NCI-H526 (cell line): ENCODE data around the gene BAZ1B.
A peak's percentile ranks its signal among the peaks of the same experiment; 100 is the strongest.
"Not testable (repeated sequence)": the region's sequence is repeated elsewhere in the genome, so short reads cannot be mapped to it uniquely, and the experiment has no call there.

Experiments
- DNase-seq, 2 experiments: peaks; one replicate each; lab custom pipeline; 2025; lab: John Stamatoyannopoulos, UW

The BAZ1B gene

DNA sequence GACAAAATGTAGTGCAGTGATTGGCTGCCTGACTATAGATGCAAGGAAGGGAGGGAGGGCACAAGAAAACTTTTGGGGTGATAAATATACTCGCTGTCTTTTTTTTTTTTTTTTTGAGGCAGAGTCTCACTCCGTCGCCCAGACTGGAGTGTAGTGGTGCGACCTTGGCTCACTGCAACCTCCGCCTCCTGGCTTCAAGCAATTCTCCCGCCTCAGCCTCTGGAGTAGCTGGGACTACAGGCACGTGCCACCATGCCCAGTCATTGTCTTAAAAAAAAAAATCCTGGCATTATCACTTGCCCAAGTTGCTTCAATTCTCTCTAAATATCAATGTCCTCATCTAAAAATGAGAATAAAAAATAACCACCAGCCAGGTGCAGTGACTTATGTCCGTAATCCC is 96.1 kb downstream of the BAZ1B start:
- DNase-seq, result no peak

DNA sequence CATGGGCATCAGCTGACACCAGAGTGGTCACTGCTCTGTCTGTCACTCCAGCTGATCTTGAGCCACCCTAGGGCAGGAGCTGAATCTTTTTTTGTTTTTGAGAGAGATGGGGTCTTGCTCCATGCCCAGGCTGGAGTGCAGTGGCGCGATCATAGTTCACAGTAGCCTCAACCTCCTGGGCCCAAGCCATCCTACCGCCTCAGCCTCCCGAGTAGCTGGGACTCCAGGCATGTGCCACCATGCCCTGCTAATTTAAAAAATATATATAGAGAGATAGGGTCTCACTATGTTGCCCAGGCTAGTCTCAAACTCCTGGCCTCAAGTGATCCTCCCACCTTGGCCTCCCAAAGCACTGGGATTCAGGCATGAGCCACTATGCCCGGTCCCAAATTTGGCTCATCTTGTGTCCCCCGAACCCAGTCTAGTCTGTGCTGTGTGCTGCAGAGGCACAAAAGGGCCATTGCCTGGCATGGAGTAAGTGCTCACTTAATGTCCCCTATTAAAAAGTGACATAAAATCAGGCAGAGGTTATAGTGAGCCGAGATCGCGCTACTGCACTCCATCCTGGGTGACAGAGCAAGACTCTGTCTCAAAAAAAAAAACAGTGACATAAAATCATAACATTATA is 96.6 kb downstream of the BAZ1B start:
- no peak for DNase-seq

DNA sequence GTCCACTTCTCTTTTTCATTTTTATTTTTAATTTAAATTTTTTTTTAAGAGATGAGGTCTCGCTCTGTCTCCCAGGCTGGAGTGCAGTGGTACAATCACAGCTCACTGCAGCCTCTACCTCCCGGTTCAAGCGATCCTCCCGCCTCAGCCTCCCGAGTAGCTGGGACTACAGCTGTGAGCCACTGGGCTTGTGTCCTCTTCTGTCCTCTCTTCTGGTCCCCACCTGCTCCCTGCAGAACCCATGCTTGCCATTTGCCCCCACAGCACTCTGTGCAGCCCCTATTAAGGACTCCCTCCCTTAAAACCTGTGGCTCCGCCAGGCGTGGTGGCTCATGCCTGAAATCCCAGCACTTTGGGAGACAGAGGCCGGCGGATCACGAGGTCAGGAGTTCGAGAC is 97.6 kb downstream of the BAZ1B start:
- no peak for DNase-seq

DNA sequence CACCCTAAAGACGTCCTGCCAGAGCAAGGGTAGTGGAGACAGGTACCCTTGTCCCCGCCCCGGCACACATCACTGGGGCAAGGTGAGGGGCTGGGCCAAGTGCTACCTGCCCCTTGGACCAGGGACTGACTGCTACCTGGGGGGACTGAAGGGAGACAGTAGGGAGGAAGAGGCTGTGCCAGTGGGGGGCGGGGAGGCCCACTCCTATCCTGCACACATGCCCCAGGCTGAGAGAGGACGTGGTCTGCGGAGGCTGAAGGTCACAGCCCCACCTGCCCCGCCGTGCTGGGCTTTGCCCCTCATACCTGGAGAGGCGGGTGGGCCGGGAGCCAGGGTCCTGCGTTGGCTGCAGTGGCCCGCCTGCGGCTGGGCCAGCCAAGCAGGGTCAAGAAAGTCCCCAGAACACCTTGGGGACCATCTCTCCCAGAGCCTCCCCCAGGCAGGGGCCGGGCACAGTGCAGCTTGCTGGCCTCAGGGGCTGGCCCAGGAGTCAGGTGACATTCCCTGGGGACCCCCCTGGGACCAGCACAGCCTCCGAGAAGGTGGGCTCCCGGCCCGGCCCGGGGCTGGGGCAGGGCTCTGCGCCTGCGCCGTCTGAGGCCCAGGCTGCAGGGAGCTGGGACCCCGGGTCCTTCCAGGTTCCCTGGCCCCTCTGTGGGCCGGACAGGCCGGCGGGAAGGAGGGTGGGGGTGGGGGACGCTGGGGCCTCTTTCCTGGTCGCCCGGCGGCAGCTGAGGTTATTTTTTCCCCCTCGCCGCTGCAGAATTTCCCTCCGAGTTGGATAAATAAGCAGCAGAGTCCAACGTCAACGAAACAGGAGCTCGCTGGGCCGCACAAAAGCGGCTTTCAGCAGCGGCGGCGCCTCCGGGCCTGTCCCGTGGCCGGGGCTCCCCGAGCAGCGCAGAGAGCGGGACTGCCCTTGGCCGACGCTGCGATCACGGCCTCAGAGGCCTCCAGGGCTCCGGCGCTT is 98.3 kb downstream of the BAZ1B start:
- DNase-seq, result peak; percentile 17 to 70

DNA sequence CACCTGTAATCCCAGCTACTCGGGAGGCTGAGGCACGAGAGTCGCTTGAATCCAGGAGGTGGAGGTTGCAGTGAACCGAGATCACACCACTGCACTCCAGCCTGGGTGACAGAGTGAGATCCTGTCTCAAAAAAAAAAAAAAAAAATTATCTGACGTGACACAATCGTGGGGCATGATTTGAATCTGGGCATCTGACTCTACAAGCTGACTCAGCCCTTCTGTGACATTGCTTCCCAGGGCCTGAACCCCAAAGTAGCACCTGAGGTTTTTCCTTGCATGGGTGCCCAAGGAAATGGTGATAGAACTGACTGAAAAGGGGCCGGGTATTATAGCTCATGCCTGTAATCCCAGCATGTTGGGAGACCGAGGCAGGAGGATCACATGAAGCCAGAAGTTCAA is 101.5 kb downstream of the BAZ1B start:
- not testable (repeated sequence) for DNase-seq

DNA sequence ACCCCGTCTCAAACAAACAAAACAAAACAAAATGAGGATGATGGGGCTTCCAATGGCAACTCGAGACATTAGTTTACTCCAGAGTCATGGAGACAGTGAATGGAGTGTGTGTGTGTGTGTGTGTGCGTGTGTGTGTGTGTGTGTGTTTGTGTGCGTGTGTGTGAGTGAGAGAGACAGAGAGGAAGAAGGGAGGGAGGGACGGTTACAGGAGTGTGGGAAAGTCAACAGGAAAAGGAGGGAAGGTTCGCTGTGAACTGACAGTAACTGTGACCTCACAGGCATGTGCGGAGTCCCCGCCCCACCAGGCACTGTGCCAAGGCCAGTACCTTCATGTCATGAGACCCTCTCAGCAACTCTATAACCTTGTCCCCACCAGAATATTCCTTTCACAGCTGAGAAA is 102.1 kb downstream of the BAZ1B start:
- not testable (repeated sequence) for DNase-seq

DNA sequence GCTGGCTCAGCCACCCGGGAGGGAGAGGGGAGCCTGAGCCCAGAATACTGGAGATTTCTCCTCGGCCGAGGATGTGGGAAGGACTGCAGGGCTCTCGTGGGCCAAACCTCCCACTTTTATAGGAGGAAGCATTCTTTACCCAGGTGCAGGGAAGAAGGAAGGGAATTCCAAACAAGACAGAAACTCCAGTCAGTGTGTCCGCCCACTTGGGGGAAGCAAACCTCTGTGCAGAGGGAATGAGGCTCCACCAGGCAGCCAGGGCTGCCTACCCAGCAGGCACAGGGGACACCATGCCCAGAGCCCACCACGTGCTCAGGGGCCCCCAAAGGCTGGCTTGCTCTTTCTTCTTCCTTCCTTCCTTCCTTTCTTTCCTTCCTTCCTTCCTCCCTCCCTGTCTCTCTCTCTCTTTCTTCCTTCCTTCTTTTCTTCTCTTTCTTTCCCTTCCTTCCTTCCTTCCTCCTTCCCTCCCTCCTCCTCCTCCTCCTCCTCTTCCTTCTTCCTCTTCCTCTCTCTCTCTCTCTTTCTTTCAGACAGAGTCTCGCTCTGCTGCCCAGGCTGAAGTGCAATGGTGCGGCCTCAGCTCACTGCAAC is 103.9 kb downstream of the BAZ1B start:
- DNase-seq, result no peak

DNA sequence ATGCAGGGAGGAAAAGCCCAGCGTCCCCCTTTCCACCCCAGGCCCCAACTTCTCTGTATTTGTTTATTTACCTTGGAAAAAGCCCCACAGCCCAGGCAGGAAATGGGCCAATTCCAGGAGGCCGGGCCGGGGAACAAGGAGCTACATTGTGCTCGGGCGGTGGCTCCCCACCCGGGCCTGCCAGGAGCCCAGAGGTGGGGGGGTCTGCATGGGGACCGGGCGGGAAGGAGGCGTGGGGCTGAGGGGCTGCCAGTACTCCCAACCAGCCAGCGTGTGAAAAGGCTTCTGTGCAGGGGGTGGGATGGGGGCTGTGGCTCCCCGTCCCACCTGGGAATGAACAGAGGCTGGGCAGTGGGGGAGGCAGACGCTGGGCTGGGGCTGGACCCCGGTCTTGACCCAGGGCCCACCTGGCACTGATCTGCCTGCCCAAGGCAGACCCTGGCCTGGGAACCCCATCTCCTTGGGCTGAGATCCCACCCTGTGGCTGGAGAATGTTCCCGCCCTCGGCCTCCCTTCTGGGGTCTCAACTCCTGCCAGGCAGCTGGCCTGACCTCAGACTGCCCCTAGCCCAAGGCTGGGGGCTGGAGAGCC is 111.5 kb downstream of the BAZ1B start:
- DNase-seq, result peak in 1 of 2 experiments; percentile 45

DNA sequence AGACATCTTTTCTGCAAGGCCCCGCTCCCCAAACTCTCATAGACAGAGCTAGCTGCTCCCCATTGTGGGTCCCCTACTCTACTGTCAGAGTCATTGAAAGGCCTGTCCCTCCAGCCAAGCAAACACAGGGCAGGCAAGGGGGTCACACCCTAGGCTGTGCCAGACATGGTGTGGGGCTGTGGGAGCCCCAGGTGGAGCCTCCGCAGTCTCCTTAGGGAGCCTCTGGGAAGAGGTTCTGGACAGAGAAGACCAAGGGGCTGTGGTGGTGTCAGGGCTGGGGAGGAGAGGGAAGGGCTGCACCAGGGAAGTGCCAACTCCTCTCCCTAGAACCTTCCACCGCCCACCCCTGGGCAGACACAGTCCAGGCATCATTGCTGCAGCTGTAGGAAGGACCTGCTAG is 117.2 kb downstream of the BAZ1B start:
- not testable (repeated sequence) for DNase-seq

DNA sequence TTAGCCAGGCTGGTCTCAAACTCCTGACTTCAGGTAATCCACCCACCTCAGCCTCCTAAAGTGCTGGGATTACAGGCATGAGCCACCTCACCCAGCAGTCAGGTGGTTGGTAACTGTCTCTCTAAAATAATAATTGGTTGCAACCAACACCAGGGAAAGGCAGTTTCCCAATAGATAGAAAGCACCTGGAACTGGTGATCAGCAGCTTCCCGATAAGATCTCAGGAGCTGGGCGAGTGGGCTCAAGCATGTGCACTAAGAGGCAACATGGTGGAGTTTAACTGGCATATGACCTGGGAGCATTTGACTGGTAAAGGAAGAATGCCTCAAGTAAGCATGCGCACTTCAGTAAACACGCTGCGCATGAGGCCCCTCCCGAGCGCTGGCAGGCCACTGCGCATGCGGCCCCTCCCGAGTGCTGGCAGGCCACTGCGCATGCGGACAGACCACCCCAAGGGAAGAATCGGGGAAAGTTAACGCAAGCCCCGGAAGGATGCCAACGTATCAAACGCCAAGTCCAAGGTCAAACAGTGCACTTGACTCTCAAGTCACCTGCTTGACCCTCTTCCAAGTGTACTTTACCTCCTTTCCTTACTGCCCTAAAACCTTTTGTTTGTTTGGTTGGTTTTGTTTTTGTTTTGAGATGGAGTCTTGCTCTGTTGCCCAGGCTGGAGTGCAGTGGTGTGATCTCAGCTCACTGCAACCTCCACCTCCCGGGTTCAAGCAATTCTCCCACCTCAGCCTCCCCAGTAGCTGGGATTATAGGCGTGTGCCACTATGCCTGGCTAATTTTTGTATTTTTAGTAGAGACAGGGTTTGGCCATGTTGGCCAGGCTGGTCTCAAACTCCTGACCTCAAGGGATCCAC is 122.7 kb downstream of the BAZ1B start:
- DNase-seq, result not testable (repeated sequence)

DNA sequence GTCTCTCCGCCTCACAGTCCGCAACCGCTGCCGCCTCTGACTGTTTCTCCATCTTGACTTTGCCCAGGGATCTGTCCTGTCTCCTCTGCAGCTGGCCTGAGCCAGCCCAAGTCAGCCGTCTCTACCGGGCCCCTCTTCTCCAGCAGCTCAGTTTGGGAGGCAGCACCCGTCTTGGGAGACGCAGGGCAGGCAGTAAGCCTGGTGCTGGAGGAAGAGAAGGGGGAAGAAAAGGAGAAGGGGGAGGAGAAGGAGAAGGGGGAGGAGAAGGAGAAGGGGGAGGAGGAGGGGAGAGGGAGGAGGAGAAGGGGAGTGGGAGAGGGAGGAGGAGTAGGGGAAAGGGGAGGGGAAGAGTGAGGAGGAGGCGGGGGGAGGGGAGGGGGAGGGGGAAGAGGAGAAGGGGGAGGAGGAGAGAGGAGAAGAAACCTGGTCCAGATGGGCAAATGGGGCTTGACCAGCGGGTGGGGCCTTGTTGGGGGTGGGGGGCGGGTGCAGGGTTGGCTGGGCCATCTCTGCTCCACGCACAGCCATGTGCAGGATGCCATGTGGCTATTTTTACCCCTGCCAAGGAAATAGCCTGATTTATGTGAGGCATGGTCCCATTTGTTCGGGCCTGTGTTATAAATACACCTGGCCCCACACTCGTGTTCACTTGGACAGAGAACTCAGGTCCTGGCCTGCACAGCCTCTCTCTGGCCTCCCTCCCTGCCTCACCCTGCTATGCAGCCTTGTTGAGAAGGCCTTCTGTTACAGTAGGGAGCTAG is 124.4 kb downstream of the BAZ1B start:
- DNase-seq, result no peak

DNA sequence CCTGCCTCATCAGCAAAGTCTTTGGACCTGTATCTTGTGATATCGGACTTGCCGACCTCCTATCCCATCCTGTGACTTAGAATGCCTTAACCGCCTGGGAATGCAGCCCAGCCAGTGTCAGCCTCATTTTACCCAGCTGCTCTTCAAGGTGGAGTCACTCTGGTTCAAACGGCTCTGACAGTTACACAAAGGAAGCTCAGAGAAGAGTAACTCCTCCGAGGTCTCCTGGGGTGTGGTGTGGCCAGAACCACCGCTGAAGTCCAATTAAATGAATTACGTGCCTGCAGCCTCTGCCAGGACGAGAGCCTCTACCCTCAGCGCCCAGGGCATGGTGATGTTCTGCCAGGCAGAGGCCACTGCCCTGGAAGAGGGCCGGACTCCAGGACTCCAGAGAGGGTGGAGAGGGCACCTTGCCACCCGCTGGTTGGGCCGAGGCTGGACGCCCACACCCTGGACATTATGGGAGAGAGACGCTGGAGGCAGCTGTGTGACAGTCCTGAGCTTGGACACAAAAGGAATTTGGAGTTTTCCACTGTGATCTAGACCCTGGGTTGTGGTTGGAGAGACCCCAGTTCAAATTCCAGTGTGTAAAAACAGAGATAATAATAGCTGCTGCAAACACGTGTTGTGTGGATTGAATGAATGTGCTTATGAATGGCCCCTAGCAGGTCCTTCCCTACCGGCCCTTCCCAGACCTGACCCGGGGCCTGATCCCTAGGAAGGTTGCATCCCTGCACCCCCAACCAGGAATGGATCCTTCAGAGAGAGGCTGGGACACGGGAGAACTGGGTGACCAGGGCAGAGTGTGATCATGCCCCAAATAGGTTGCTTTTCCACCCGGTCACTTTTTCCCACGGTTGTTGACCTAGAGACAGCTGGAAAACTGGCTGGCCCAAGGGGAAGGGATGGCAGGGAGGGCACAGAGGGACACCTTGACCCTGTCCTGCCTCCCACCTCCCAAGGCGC is 126.3 kb downstream of the BAZ1B start:
- DNase-seq, result no peak

DNA sequence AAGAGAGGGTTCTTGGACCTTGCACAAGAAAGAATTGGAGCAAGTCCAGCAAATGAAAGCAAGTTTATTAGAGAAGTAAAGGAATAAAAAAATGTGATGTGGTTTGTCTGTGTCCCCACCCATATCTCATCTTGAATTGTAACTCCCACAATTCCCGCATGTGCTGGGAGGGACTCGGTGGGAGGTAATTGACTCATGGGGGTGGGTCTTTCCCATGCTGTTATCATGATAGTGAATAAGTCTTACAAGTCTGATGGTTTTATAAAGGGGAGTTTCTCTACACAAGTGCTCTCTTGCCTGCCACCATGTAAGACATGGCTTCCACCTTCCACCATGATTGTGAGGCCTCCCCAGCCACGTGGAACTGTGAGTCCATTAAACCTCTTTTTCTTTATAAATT is 127.7 kb downstream of the BAZ1B start:
- DNase-seq, result no peak

DNA sequence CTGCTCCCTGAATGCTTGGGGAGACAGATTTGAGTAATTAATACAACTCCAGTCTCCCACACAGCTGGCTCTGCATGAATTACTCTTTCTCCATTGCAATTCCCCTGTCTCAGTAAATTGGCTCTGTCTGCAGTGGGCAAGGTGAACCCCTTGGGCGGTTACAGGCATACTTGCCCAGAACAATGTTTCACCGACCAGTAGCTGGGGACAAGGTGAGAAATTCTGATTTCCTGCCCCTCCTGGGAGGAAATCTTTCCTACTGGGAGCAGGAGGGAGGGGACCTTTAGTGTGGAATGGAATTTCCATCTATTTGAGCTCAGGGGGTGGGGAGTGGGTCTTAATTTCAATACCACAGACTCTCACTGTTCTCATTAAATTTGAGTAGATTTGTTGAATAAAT is 130.7 kb downstream of the BAZ1B start:
- no peak for DNase-seq
